Fibroblast of skin of right quadriceps (primary cell): Measurements from ENCODE around the gene SLC44A1.

Experiments used
- DNase-seq: peaks from one replicate; pipeline ENCODE4 v3.0.0-alpha.2; 2013

SLC44A1 gene

DNA sequence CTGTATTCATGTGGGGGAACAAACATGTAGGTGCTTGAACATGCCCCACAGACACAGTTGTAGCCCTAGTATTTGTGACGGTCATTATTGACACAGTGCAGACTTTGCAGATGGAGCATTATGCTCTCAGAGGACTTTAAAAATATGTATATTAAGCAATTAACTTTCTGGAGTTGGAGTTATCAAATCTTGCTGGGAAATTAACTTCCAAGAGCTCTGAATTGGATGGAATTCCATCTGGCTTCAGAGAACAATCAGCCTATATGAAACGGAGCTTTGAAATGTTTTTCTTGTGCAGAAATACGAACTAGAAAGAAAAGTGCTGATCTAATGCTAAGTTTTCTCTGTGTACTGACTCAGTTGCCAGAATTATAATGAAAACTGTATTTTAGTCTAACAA is 152.4 kb downstream of the SLC44A1 start:
- DNase-seq: no peak

DNA sequence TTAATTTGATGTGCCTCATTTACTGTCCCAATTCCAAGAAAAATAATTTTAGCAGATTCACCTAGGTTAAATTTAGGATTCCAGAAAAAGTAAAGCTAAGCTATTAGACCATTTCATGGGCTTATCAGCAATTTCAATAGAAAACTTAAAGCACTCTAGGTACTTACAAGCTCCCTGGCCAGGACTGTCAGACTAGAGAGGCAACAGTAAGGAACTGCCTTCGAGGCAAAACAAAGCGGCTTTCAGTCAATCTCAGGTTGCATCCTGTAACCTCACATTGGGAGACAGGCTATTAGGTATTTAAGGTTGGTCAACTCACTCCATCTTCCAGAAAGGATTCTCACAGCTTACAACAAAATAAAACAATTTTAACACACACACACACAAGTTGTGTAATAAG is 154.7 kb downstream of the SLC44A1 start:
- DNase-seq: no peak

DNA sequence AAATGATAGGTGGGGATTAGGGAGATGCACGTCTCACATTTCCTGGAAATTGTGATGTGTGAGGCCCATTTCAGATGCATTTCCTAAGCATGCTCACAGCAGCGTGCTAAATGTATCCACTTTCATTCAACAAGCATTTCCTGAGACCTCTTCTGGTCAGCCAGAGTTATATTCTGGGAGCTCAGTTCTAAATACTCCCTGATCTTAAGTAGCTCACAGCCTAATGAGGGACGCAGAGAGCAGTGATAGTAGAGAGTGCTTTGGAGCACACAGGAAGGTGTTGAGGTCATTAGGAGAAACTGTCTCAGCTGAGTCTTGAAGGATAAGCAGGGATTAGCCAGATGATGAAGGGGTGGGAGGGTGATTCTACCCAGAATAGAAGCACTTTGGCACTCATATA is 157.2 kb downstream of the SLC44A1 start:
- DNase-seq: peak; percentile 35

DNA sequence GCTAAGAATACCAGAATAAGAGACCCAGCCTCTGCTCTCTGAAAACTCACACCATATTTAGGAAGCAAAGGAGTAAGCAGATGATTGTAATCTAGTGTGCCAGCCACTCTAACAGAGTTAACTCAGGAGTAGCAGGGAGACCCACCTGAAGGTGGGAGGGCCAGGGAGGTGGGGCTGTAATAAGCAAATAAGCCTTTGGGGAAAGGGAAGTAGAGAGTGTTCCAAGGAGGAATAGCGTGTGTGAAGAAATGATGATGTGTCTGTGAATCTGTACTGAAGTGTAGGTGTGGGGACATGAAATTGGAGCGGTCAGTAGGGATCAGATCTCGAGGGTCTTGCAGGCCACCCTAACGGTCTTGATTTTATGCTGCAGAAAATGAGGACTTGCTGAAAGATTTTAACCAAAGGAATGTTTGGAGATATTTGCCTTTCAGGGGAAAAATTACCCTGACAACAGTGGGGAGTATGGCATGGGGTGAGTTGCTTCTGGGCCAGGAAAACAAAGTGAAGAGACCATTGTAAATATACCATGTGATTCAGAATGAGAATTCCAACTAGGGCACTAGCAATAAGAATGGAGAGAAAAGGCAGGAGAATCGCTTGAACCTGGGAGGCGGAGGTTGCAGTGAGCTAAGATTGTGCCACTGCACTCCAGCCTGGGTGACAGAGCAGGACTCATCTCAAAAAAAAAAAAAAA is 159.2 kb downstream of the SLC44A1 start:
- no peak for DNase-seq

DNA sequence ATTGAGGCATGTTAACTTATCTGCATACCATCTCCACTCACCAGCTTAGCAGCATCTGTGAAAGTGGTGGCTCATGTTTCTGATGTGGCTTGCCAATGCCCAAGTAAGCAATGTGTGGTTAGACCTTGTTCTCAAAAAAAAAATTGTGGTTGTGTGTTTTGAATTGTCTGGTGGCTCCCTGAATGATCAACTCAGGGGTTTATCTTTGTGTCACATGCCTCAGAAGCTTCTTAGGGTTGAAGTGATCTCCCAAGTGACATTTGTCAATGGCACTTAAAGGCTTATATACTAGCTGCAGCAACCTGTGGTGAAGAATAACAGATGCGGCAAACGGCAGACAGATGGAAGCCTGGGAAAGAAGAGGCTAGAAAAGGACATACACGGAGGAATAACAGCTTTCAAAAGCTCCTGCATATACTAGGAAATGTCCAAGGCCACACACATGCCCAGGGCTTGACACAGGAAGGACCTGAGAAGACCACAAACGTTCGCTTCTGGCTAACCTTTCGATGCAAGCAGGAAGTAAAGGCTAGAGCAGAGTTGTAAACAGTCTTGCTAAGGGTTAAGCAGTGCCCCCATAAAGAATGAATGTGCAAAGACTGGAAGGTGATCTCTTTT is 161.2 kb downstream of the SLC44A1 start:
- peak; percentile 27 for DNase-seq

DNA sequence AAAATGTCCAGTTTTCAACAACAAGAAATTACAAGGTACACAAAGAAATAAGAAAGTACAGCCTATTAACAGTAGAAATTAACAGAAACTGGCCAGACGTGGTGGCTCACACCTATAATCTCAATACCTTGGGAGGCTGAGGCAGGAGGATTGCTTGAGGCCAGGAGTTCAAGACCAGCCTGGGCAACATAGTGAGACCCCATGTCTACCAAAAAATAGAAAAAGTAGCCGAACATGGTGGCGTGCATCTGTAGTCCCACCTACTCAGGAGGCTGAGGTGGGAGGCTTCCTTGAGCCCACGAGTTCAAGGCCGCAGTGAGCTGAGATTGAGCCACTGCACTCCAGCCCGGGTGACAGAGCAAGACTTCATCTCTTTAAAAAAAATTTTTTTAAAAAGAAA is 161.9 kb downstream of the SLC44A1 start:
- DNase-seq: no peak

DNA sequence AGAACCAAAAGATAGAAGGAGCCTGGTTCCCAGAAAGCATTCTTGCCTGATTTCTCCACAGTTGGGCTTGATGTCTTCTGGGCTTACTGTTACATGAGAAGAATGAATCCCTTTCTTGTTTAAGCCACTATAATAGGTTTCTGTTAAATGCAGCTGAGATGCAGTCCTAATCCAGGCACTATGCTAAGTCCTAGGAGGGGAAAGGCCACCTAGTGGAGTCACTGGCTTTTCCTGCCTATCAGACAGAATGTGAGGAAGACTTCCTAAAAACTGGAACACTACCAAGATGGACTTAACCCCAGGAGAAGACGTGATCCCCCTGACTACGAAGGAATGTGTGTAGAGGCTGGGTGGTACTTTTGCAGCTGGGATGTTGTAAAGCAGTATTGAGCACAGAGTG is 169.1 kb downstream of the SLC44A1 start:
- peak; percentile 45 for DNase-seq

DNA sequence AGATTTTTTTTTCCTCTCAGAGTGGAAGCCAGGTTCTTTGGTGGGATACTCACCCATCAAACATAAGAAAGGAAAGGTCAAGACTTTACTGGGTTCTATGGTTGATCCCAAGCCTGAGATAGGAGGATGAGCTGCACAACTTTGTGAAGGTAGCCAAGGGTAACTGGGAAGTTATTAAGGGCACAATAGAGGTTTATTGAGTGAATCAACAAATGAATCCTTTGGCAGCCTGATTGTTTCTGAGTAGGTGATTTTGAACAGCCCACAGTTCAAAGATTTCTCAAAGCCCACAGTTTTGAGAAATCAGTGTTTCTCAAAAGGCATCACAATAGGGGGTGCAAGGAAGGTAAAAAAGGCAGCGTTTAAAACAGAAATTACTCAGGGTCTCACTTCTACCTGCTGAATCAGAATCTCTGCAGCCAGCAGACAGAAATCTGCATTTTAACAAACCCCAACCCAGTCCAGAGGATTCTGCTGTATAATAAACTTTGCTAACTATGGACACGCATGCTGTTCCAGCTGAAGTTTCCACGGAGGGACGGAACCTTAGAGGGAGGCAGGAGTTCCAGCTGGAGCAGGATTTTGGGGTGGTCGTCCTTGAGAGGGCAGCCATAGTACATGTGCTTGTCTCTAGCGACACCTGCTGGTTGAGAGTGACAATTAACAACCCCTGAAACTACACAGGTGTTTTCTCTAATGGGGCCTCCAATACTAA is 170.7 kb downstream of the SLC44A1 start:
- peak; percentile 47 for DNase-seq

DNA sequence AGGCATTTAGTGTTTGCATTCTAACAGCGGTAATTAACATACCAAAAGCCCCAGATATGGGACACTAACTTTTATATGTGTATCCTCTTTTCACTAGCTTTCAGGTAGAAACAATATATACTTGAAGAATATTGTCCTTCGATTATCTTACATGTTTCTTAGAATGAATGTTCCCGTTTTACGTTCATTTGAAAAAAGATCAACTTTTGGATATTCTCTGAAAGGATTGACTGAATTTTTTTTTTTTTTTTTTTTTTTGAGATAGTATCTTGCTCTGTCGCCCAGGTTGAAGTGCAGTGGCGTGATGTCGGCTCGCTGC is 171.2 kb downstream of the SLC44A1 start:
- no peak for DNase-seq

DNA sequence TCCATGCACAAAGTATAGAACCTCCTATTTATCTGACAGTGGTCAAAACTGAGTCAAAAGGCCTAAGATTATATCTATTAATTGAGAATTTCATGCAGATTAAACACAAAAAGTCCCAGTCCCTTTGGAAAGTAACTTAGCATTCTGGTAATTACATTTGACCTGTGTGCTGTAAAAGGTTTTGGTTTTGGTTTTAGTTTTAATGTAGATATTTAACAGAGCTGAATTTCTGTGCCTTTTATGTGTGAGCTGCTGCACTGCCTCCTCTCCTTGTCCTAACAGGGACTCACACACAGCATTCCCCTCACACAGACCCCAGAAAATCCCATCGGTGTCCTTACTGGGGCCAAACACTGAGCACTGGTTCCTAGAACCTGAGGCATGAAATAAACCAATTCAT is 172.4 kb downstream of the SLC44A1 start:
- no peak for DNase-seq

DNA sequence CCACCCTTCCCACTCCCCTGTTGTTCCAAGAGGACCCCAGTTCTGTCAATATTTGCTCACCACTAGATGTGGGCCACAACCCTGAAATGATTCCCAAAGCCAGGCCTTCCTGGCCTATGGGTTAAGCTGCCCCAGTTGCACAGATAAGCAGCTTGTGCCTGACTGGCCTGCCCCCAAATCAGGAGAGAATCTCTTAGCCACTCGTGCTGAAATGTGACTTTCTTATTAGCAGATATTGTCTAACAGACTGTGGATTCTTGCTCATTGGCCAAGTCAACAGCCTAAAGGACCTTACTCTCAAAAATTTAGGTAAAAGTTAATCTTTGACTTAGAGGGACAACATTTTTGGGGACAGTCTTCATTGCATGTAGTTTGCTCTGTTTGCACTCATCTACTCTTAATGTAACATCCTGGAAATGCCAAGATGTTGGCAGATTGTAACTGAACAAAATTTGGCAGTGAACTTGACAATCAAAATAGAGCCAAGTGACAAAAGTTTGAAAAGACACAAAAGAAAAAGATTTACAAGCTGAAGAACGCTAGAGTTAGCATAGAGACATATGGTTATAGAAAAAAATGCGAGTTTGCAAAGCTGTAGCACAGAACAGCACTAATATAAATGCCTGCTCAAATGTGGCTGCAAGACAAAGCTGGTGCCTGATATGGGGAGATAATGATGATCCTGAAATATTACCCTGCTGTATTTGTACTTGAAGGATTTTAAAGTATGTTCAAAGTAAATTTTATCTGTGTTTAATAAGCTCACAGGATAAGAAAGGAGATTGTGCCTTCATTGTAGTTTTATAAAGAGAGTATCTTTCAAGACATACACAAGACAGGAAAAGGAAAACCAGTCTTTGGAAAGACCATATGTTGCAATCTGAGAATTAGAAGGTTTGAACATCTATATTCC is 174.4 kb downstream of the SLC44A1 start:
- no peak for DNase-seq

DNA sequence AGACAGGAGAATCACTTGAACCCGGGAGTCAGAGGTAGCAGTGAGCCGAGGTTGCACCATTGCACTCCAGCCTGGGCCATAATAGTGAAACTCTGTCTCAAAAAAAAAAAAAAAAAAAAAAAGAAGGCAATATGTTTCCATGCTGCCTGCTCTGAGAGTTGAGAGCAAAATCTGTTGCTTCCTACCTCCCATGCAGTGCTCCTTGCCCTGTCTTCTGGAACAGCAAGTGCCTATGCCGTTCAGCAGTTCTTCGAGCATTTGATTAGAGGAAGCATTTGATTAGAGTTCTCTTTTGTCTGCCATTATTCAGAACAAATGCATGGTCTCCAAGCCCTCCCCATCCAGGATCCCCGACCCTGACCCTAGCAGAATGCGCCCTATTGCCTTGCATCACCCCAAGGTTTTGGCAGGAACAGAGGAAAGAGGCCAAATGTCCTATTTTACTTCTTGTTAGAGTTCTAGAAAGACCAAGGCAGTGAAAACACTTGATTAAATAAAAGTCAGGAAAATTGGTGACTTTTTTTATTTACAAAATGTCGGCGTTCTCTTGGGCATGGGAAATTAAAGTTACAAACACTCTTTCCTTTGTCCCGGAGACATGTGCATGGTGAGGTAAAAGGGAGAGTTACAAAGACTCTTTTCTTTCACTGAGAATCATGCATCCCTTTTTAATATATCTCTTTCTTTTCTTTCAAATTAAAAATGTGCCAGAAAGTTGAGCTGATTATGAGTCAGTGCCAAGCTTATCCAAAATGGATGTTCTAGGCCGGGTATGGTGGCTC is 175.6 kb downstream of the SLC44A1 start:
- no peak for DNase-seq

DNA sequence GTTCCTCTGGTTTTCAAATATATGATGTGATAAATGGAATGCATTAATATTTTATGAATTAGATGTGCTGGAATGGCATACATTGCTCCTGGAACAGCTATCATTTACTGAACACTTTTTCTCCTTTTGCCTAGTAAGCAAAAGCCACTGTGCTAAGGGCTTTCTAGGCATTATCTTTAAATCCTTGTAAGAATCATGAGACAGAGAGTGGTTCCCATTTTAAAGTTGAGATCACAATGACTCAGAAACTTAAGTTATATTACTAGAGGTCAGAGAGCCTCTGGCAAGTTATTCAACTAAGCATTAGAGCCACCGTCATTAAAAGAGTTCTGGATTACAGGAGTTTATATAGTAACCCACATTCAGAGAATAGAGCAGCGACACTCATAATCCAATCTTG is 176.7 kb downstream of the SLC44A1 start:
- no peak for DNase-seq

DNA sequence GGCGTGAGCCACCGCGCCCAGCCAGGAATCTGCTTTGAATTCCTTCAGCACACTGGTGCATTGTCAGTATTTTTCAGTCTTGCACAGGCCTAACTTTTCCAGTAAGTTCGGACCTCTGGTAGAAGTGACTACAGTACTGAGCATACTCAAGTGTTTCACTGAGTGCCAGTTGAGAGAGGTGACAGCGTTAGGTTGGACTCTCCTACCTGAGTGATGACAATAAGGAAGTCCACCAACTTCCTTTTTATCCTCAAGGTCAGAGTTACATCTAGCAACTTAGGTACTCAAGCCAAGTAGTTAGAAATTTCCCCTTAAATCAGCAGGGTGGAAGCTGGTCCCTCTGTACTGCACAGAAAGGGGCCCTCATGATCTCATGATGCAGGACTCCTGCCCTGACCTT is 177.4 kb downstream of the SLC44A1 start:
- DNase-seq: no peak

DNA sequence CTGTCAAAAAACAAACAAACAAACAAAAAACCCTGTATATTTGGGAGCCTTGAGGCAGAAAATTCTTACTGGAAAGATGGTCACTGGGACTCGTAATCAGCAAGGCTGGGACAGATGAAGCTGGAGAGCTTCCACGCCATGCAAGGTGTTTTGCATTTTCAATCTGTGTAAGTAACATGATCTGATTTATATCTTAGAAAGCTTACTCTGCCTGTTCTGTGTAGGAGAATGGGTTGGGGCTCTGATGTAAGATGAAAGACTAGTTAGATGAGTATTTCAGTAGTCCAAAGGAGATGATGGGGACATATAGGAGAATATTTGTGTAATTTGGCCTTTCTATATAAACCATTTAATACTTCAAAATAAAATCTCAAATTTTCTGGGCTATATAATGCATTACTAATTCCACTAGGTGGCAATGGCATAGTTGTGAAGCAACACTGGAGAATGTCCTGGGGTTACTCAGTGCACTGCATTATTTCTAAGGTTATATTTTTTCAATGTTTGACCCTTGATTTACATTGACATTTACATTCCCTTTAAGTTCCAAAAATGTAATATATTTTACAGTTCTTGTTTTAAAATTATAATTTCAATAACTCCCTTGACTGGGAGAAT is 181.5 kb downstream of the SLC44A1 start:
- peak; percentile 21 for DNase-seq

DNA sequence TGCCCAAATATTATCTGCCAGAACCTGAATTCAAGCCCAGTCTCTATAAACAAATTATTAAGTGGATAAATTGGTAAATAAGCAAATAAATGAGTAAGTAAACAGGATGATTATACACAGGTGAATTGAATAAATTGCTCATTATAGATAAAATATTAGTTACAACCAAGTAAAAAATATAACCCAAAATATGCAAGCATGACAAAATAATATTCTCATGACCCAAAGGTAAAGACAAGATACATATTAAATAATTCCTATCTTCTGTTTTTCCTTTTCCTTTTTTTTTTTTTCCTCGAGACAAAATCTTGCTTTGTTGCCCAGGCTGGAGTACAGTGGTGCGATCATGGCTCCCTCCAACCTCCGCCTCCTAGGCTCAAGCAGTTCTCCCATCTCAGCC is 182.2 kb downstream of the SLC44A1 start:
- DNase-seq: no peak

DNA sequence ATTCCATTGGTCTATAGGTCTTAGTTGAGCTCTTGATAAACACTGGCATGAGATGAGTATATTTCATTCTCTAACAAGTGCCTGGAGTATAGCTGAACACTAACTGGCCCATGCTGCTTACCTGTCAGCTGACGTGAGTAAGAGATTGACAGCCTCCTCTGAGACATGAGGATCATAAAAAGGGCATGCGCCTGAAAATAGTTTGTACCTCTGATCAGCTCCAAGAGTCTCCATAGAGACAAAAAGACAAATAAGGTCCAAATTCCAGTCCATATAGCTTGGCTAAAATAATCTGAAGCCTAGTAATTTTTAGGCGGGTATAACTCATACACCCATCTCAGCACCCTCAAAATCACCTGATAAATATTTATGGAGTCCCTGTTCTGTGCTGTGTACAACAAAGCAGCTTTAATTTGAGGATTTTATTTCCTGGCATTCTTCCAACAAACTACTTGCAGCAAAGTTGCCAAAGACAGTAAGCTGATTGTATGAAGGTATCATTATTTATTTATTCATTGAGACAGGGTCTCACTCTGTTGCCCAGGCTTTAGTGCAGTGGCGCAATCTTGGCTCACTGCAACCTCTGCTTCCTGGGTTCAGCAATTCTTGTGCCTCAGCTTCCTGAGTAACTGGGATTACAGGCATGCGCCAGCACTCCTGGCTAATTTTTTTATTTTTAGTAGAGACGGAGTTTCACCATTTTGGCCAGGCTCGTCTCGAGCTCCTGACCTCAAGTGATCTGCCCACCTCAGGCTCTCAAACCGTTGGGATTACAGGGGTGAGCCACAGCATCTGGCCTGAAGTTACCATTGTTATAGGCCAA is 187.2 kb downstream of the SLC44A1 start:
- no peak for DNase-seq

DNA sequence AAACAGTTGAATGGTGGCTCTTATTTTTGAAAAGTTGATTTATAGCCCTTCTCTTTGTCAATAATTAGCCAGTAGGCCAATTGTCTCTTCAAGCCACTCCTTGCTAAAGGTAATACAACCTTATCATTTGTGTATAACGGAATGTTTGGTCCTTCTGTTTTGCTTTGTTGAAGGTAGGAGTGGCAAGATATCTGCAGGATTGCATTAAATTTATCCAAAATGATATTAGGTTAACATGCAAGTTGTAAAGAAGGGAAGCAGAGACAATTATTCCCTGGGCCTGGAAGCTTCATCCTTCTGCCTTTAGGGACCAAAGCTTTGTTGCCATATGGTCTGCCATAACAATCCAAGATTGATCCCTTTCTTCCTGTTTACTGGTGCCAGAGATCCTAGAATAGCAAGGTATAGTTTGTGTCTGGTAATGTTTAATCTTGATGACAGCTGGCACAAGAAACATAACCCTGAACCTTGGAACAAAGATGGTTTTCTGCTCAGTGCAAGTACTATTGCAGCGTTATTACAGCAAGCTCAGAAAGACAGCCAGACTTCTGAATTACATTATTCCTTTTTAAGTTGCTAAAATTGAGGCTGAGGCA is 187.9 kb downstream of the SLC44A1 start:
- DNase-seq: no peak

DNA sequence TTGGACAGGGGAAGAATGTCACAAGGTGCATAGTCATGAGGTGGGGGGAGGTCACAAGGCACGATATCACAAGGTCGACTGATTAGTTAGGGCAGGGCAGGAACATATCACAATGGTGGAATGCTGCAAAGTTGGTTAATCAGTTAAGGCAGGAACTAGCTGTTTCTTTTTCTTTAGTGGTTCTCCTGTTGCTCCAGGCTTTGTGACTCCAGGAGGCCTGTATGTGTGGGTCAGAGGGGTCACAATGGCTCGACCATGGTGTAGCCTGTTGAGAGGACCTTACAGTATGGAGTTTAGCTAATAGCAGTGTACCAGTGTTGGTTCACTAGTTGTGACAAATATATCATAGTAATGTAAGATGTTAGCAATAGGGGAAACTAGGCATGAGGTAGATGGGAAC is 191.0 kb downstream of the SLC44A1 start:
- no peak for DNase-seq

DNA sequence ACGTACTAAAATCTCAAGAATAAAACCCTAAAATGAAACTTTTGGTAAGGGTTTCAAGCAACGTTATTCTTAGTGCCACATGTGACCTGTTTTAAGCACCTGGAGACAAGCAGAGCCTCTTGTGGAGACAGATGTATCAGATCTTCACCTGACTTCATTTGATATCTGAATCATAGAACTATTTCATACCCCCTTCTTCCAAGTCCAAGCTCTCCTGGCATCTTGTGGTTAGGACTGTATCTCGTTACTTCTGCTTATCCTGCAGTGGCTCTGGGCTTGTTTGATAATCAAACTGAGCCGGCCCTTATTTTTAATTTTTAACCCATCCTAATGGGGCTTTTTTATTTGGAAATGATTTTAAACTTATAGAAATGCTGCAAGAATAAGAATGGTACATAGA is 192.3 kb downstream of the SLC44A1 start:
- no peak for DNase-seq

DNA sequence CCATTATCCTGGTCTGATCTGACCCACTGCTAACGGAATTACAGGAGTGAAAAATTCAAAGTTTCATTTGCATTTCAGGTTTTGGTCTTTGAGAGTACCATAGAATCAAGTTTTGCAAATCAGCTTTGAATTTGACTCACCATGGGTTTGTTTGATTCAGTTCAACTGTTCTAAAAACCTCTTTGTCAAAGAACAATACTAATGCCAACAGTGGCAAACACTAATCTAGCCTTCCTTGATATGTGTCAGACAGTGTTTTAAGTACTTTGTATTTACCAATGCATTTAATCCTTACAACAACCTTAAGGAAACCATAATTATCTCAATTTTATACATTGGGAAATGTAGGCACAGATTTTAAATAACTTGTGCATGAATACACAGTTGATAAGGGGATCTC is 193.3 kb downstream of the SLC44A1 start:
- DNase-seq: no peak
